Vagina (tissue), 2 donors: Measurements from ENCODE around the gene COPS4.

Source experiments
- POLR2A ChIP-seq, 2 donors: fragments of 450-650 bp; IDR thresholded peaks; one replicate each; pipeline ENCODE4 v1.6.1; 2017; ENCODE audit warnings: antibody characterized with exemption in 2 of 2, mild to moderate bottlenecking in 2 of 2, moderate library complexity in 2 of 2
- POLR2AphosphoS5 ChIP-seq, 2 donors: sonication (generic); formaldehyde crosslinking; IDR thresholded peaks; one replicate each; pipeline ENCODE4 v1.9.0; 2017; ENCODE audit warnings: antibody characterized with exemption in 2 of 2, mild to moderate bottlenecking in 2 of 2, low read depth in 1 of 2; ENCODE audit not compliant: insufficient read depth in 1 of 2
- TF ChIP-seq, protein P1 (sequence below), 3 experiments: fragments of 450-650 bp in 2 of 3; fragments of 200-600 bp in 1 of 3; sonication (generic) in 1 of 3; IDR thresholded peaks; one replicate each; pipeline ENCODE4 v1.5.1; 2017 to 2019; ENCODE audit warnings: antibody characterized with exemption in 3 of 3, mild to moderate bottlenecking in 2 of 3, moderate library complexity in 2 of 3

DNA sequence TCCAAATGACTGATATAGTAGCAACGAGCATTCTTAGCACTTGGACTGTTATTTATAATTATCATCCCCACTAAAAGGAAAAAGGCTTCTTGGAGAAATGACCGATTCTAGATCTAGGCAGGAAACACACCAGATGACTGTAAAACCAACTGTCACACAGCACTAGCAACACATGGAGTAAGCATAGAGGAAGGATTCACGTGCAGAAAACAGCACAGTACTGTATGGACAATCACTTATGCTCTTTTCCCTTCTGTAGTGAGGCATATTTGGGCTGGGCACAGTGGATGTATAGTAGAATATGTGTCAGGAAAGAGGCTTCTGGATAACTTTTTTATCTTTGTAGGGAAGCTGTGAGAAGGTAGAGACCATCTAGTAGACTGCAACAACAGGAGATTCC, 6.0 kb upstream of the COPS4 start:
- TF ChIP-seq, protein P1, sequence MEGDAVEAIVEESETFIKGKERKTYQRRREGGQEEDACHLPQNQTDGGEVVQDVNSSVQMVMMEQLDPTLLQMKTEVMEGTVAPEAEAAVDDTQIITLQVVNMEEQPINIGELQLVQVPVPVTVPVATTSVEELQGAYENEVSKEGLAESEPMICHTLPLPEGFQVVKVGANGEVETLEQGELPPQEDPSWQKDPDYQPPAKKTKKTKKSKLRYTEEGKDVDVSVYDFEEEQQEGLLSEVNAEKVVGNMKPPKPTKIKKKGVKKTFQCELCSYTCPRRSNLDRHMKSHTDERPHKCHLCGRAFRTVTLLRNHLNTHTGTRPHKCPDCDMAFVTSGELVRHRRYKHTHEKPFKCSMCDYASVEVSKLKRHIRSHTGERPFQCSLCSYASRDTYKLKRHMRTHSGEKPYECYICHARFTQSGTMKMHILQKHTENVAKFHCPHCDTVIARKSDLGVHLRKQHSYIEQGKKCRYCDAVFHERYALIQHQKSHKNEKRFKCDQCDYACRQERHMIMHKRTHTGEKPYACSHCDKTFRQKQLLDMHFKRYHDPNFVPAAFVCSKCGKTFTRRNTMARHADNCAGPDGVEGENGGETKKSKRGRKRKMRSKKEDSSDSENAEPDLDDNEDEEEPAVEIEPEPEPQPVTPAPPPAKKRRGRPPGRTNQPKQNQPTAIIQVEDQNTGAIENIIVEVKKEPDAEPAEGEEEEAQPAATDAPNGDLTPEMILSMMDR (IDR thresholded peaks at IDR 0.05) = no peak
- TF ChIP-seq POLR2AphosphoS5 (IDR thresholded peaks at IDR 0.05; ENCODE audit: insufficient read depth in 1 of 2, low read depth in 1 of 2) (no peak), POLR2A (IDR thresholded peaks at IDR 0.05) (no peak)
